Measurements from ENCODE around the gene EPN2. TPM values are rescaled to one million over a fixed set of nuclear protein-coding genes. Genes with fewer than 3 reads are reported as not detected.

Gene EPN2
- total RNA-seq, 4 donors from 2014 or later, result 26.0 to 45.9 (median 34.6) TPM

- DNase-seq (ENCODE audit: low spot score) (no peak), ATAC-seq (ENCODE audit: low FRiP score) (no peak)
- TF ChIP-seq CTCF (IDR thresholded peaks at IDR 0.05), result no peak
These were observed 134.3 kb downstream of the EPN2 start for GRCh38 chr17:19371259-19372010.

- TF ChIP-seq CTCF (IDR thresholded peaks at IDR 0.05), result no peak
- DNase-seq (ENCODE audit: low spot score) (no peak), ATAC-seq (ENCODE audit: low FRiP score) (no peak)
These were observed 134.8 kb downstream of the EPN2 start for GRCh38 chr17:19372011-19372370.

- TF ChIP-seq CTCF (IDR thresholded peaks at IDR 0.05), result no peak
- no peak for ATAC-seq (ENCODE audit: low FRiP score)
- no peak for DNase-seq (ENCODE audit: low spot score)
These were observed 135.3 kb downstream of the EPN2 start for GRCh38 chr17:19372439-19372838.

- no peak for TF ChIP-seq CTCF (IDR thresholded peaks at IDR 0.05)
- no peak for ATAC-seq (ENCODE audit: low FRiP score)
- no peak for DNase-seq (ENCODE audit: low spot score)
These were observed 135.8 kb downstream of the EPN2 start for GRCh38 chr17:19372866-19373504.

- no peak for DNase-seq (ENCODE audit: low spot score)
- ATAC-seq (ENCODE audit: low FRiP score), result no peak
- TF ChIP-seq CTCF (IDR thresholded peaks at IDR 0.05), result no peak
These were observed 137.0 kb downstream of the EPN2 start for GRCh38 chr17:19374136-19374535.

GRCh38 chr17:19375732-19376131 is 138.6 kb downstream of the EPN2 start:
- no peak for TF ChIP-seq CTCF (IDR thresholded peaks at IDR 0.05)
- no peak for DNase-seq (ENCODE audit: low spot score)
- no peak for ATAC-seq (ENCODE audit: low FRiP score)

GRCh38 chr17:19376811-19377210 is 139.6 kb downstream of the EPN2 start:
- no peak for DNase-seq (ENCODE audit: low spot score)
- no peak for ATAC-seq (ENCODE audit: low FRiP score)
- no peak for TF ChIP-seq CTCF (IDR thresholded peaks at IDR 0.05)
